KMS-11 (cell line): ENCODE data around the gene LSG1.
A peak's percentile ranks its signal among the peaks of the same experiment; 100 is the strongest.

Experiments used
- H2AFZ ChIP-seq: fragments of 200-600 bp; sonication (generic); 2 replicates; pipeline ENCODE4 v1.6.1; 2016; ENCODE audit warnings: antibody characterized with exemption, mixed run types, low read depth
- H3K27ac ChIP-seq: fragments of 200-600 bp; sonication (generic); 2 replicates; pipeline ENCODE4 v1.6.1; 2016; ENCODE audit warnings: mild to moderate bottlenecking, mixed run types
- H3K27me3 ChIP-seq: fragments of 200-600 bp; sonication (generic); 2 replicates; pipeline ENCODE4 v1.6.1; 2017; ENCODE audit warnings: mild to moderate bottlenecking, low read depth, mixed run types, moderate library complexity; ENCODE audit not compliant: insufficient read depth
- H3K36me3 ChIP-seq: fragments of 200-600 bp; sonication (generic); 2 replicates; pipeline ENCODE4 v1.6.1; 2017; ENCODE audit warnings: mild to moderate bottlenecking, mixed run types; ENCODE audit not compliant: insufficient read depth
- H3K4me1 ChIP-seq: fragments of 200-600 bp; sonication (generic); 2 replicates; pipeline ENCODE4 v1.6.1; 2016; ENCODE audit warnings: mild to moderate bottlenecking, low read depth, mixed run types; ENCODE audit not compliant: poor library complexity, severe bottlenecking
- H3K4me2 ChIP-seq: fragments of 200-600 bp; sonication (generic); 2 replicates; pipeline ENCODE4 v1.7.0; 2016; ENCODE audit warnings: mild to moderate bottlenecking, mixed run types
- H3K4me3 ChIP-seq: fragments of 200-600 bp; sonication (generic); IDR thresholded peaks from 2 replicates; pipeline ENCODE4 v1.6.1; 2017; ENCODE audit warnings: low read depth, low read length, mixed read lengths; ENCODE audit not compliant: insufficient read depth
- H3K79me2 ChIP-seq: fragments of 200-600 bp; sonication (generic); 2 replicates; pipeline ENCODE4 v1.6.1; 2016; ENCODE audit warnings: low read depth, mixed run types; ENCODE audit not compliant: insufficient read depth
- H3K9ac ChIP-seq: fragments of 200-600 bp; sonication (generic); 2 replicates; pipeline ENCODE4 v1.6.1; 2016; ENCODE audit warnings: mild to moderate bottlenecking, mixed run types
- H4K20me1 ChIP-seq: fragments of 200-600 bp; sonication (generic); 2 replicates; pipeline ENCODE4 v1.6.1; 2016; ENCODE audit warnings: mild to moderate bottlenecking, mixed run types; ENCODE audit not compliant: insufficient read depth
- TF ChIP-seq, protein P1 (sequence below): fragments of 200-600 bp; sonication (generic); conservative IDR thresholded peaks from 2 replicates; pipeline ENCODE4 v1.6.1; 2017; ENCODE audit warnings: low read depth, mild to moderate bottlenecking, antibody characterized with exemption, low read length, moderate library complexity, mixed read lengths

LSG1 gene

DNA sequence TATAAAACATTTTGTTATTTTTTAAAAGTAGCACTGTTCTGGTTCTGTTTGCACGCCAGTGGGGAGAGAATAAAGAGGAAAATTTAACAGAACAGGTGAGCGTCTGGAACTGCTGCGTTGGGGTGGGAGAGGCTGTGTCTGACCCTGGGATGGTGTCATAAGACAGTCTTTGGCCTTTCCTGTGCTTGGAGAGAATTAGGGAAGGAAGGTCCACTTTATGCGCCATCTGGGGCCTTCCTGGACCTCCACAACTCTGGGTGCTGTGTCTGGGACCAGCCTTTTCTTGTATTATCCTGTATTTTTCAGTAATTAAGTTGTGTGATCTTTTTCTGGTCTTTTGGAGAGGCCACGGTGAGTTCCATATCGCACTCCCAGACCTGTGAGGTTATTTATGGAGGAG is 17.0 kb upstream of the LSG1 start:
- no peak overlapping the region for H3K4me3 ChIP-seq
- H3K27ac ChIP-seq: no peak overlapping the region
- no peaks in the 10 kb centered on the region for H3K79me2 ChIP-seq
- H3K27me3 ChIP-seq: peaks cover 13% of the 10 kb centered on the region
- peaks cover 22% of the 10 kb centered on the region for H3K4me1 ChIP-seq
- H4K20me1 ChIP-seq: no peaks in the 10 kb centered on the region
- TF ChIP-seq, protein P1, sequence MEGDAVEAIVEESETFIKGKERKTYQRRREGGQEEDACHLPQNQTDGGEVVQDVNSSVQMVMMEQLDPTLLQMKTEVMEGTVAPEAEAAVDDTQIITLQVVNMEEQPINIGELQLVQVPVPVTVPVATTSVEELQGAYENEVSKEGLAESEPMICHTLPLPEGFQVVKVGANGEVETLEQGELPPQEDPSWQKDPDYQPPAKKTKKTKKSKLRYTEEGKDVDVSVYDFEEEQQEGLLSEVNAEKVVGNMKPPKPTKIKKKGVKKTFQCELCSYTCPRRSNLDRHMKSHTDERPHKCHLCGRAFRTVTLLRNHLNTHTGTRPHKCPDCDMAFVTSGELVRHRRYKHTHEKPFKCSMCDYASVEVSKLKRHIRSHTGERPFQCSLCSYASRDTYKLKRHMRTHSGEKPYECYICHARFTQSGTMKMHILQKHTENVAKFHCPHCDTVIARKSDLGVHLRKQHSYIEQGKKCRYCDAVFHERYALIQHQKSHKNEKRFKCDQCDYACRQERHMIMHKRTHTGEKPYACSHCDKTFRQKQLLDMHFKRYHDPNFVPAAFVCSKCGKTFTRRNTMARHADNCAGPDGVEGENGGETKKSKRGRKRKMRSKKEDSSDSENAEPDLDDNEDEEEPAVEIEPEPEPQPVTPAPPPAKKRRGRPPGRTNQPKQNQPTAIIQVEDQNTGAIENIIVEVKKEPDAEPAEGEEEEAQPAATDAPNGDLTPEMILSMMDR: no peak
- H3K36me3 ChIP-seq: no peaks in the 10 kb centered on the region
- H2AFZ ChIP-seq: no peak overlapping the region
- no peak overlapping the region for H3K9ac ChIP-seq
- H3K4me2 ChIP-seq: no peak overlapping the region

DNA sequence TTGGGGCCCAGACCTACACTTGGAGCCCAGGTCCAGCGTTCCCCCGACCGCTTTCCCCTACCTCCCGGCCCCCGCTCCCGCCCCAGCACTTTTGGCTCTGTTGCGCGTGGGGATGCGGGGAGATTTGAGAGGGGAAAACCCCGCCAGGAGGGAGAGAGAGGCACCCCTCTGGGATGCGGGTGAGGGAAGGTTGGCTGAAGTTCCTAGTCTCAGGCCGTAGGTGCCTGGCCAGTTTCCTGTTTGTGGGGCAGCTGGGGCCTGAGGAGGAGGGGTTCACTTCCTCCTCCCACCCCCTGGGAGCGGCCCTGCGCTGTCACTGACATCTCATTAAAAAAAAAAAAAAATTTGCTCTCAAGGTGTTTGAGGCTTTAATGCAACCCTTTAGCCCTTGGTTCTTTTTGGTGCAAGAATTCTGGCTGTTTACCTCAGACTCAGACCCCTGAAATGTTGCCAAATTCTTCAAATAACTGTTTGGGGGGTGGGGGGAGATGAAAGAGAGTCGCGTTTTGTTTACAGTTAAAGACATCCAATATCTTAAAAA is 16.3 kb upstream of the LSG1 start:
- Histone ChIP-seq H3K4me1 (peaks cover 25% of the 10 kb centered on the region), H3K79me2 (no peaks in the 10 kb centered on the region), H3K27me3 (peaks cover 13% of the 10 kb centered on the region), H3K27ac (no peak overlapping the region), H3K4me2 (peak overlapping the region; percentile 40; the same call in 1 of the 2 replicates), H2AFZ (peak overlapping the region; percentile 70; the same call in 1 of the 2 replicates), H4K20me1 (no peaks in the 10 kb centered on the region), H3K36me3 (no peaks in the 10 kb centered on the region), H3K4me3 (peak overlapping the region; percentile 7), H3K9ac (no peak overlapping the region)
- TF ChIP-seq, protein P1: no peak

DNA sequence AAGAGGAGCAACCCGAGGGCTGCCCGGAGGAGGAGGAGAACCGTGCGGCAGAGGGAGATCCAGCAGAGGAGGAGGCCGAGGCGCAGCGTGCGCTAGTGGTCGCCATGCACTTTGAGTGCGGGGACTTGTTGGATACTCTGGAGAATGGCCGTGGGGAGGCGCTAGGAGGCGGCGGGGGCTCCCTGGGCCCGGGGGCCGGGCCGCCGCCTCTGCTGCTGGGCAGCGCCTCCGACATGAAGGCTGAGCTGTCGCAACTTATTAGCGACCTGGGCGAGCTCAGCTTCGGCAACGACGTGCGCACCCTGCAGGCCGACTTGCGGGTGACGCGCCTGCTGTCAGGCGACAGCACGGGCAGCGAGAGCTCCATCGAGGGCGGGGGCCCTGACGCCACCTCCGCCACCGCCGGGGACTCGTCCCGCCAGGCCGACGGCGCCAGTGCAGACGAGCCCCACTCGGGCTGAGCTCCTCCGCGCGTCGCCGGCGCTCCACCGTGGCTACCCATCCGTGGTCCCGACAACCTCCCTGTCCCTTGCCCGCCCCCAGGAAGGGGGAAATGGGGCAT is 15.7 kb upstream of the LSG1 start:
- Histone ChIP-seq H3K27ac (no peak overlapping the region), H3K4me1 (peaks cover 30% of the 10 kb centered on the region), H3K4me3 (peak overlapping the region; percentile 35), H3K27me3 (peaks cover 13% of the 10 kb centered on the region), H3K36me3 (no peaks in the 10 kb centered on the region), H4K20me1 (no peaks in the 10 kb centered on the region), H2AFZ (peak overlapping the region; percentile 70; the same call in 1 of the 2 replicates), H3K9ac (no peak overlapping the region), H3K79me2 (no peaks in the 10 kb centered on the region), H3K4me2 (peak overlapping the region; percentile 40; the same call in 1 of the 2 replicates)
- TF ChIP-seq, protein P1: no peak

DNA sequence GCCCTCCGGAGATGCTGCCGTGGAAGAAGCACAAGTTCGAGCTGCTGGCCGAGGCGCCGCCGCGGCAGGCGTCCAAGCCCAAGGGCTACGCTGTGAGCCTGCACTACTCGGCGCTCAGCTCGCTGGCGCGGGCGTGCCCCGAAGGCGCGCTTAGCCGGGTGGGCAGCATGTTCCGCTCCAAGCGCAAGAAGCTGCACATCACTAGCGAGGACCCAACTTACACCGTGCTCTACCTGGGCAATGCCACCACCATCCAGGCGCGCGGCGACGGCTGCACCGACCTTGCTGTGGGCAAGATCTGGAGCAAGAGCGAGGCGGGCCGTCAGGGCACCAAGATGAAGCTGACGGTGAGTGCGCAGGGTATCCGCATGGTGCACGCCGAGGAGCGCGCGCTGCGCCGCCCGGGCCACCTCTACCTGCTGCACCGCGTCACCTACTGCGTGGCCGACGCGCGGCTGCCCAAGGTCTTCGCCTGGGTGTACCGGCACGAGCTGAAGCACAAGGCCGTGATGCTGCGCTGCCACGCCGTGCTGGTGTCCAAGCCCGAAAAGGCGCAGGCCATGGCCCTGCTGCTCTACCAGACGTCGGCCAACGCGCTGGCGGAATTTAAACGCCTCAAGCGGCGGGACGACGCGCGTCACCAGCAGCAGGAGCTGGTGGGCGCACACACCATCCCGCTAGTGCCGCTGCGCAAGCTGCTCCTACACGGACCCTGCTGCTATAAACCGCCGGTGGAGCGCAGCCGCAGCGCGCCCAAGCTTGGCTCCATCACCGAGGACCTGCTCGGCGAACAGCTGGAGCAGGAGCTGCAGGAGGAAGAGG is 15.0 kb upstream of the LSG1 start:
- peak overlapping the region; percentile 84; the same call in 1 of the 2 replicates for H2AFZ ChIP-seq
- H3K4me1 ChIP-seq: peaks cover 37% of the 10 kb centered on the region
- peak overlapping the region; percentile 59 for H3K4me2 ChIP-seq

More for the DNA sequence above, 15.0 kb upstream of the LSG1 start:
- Histone ChIP-seq H4K20me1 (no peaks in the 10 kb centered on the region), H3K4me3 (peak overlapping the region; percentile 35), H3K9ac (no peak overlapping the region), H3K79me2 (no peaks in the 10 kb centered on the region), H3K27ac (no peak overlapping the region), H3K36me3 (no peaks in the 10 kb centered on the region), H3K27me3 (peaks cover 13% of the 10 kb centered on the region)
- TF ChIP-seq, protein P1: no peak
